C4-2B (cell line): Measurements from ENCODE around the gene RRBP1.

Experiments
- ZFX ChIP-seq: fragments of 450-650 bp; IDR thresholded peaks from 2 replicates; pipeline ENCODE4 v1.6.1; 2017
- TF ChIP-seq, protein P1 (sequence below): fragments of 450-650 bp; conservative IDR thresholded peaks from 2 replicates; pipeline ENCODE4 v1.5.1; 2017; ENCODE audit warnings: mild to moderate bottlenecking

DNA sequence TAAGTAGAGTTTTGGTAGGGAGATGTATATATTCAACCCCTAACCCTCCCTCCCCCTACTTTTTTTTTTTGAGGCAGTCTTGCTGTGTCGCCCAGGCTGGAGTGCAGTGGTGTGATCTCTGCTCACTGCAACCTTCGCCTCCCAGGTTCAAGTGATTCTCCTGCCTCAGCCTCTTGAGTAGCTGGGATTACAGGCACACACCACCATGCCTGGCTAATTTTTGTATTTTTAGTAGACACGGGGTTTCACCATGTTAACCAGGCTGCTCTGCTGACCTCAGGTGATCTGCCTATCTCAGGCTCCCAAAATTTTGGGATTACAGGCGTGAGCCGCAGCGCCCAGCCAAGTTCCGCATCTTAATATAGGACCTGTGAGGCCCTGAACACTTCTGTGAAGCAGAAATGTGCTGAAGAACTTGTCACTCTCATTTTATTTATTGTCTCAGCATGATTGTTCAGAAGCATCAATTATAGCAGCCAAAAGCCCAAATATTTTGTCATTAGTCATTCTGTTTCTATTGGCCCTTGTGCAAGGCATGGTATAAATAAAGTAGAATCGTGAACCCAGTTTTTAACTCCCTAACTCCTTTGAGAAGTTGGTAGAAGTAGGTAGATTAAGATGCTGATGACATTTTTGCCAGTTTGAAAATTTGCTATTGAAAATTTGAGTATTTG lies 92.7 kb downstream of the RRBP1 start:
- TF ChIP-seq, protein P1, sequence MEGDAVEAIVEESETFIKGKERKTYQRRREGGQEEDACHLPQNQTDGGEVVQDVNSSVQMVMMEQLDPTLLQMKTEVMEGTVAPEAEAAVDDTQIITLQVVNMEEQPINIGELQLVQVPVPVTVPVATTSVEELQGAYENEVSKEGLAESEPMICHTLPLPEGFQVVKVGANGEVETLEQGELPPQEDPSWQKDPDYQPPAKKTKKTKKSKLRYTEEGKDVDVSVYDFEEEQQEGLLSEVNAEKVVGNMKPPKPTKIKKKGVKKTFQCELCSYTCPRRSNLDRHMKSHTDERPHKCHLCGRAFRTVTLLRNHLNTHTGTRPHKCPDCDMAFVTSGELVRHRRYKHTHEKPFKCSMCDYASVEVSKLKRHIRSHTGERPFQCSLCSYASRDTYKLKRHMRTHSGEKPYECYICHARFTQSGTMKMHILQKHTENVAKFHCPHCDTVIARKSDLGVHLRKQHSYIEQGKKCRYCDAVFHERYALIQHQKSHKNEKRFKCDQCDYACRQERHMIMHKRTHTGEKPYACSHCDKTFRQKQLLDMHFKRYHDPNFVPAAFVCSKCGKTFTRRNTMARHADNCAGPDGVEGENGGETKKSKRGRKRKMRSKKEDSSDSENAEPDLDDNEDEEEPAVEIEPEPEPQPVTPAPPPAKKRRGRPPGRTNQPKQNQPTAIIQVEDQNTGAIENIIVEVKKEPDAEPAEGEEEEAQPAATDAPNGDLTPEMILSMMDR, result no peak
- TF ChIP-seq ZFX, result no peak
